Epithelial cell of esophagus (primary cell): ENCODE measurements around the gene CFAP45.

Experiments
- DNase-seq: peaks from one replicate; pipeline ENCODE4 v3.0.0; 2010; ENCODE audit warnings: low read depth
- H3K4me3 ChIP-seq: 2 replicates; pipeline ENCODE4 v1.5.1; 2011; ENCODE audit warnings: mild to moderate bottlenecking, low read length, control low read depth
- TF ChIP-seq, protein P1 (sequence below): IDR thresholded peaks from 2 replicates; pipeline ENCODE4 v1.5.1; 2011; ENCODE audit warnings: low read depth, mild to moderate bottlenecking, low read length, control low read depth, inconsistent platforms; ENCODE audit not compliant: insufficient read depth; ENCODE audit errors: missing control alignments

CFAP45 gene

DNA sequence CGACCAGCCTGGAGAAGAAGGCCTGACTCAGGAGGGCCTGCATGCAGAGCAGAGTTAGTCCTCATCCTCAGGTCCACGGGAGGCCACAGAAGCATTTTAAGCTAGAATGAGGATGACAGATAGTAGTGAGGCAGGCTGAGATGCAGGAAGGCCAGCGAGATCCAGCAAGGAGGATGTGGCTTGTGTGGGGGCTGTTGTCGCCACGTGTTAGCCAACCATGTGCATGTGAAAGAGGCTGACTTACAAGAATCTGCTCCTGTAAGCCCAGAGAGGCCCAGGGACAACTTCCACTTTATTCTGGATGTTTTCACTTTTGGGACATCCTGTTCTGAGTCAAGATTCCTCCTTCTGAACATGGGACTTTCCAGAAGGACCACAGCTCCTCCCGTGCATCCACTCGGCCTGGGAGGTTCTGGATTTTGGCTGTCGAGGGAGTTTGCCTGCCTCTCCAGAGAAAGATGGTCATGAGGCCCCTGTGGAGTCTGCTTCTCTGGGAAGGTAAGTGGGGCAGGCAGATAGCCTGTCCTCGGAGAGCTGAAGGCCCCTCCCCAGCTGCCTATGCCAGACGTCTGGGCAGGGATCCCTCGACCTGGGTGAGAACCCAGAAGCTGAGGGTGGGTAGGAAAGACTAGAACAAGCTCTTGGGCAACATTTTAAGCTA is 73.4 kb downstream of the CFAP45 start, which contains the start of gene SLAMF8:
Gene SLAMF8 (plus strand): TSS at position 433 of the 661 bp plus-strand sequence. CDS start 26 bp downstream, at position 459.
- no peak within 1 kb of the TSS for H3K4me3 ChIP-seq
- no peak for DNase-seq
- TF ChIP-seq, protein P1, sequence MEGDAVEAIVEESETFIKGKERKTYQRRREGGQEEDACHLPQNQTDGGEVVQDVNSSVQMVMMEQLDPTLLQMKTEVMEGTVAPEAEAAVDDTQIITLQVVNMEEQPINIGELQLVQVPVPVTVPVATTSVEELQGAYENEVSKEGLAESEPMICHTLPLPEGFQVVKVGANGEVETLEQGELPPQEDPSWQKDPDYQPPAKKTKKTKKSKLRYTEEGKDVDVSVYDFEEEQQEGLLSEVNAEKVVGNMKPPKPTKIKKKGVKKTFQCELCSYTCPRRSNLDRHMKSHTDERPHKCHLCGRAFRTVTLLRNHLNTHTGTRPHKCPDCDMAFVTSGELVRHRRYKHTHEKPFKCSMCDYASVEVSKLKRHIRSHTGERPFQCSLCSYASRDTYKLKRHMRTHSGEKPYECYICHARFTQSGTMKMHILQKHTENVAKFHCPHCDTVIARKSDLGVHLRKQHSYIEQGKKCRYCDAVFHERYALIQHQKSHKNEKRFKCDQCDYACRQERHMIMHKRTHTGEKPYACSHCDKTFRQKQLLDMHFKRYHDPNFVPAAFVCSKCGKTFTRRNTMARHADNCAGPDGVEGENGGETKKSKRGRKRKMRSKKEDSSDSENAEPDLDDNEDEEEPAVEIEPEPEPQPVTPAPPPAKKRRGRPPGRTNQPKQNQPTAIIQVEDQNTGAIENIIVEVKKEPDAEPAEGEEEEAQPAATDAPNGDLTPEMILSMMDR: no peak

DNA sequence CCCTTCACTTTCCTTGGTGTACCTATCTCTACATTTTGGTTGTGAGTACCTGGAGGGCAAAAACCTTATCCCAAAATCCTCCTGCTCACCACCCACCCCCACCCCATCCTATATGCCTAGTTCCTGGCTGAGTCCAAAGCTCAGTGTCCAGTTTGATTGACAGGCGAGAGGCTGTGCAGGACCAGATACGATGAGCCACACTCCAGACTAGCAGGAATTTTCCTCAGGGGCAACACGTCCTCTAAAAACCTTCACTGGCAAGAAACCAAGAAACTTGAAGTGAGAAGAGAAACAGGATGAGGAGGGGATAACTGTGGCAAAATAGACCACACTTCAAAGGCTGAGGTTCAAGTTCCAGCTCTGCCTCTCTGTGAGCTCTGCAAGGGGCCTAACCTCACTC is 74.4 kb downstream of the CFAP45 start:
- DNase-seq: no peak
- TF ChIP-seq, protein P1: no peak

DNA sequence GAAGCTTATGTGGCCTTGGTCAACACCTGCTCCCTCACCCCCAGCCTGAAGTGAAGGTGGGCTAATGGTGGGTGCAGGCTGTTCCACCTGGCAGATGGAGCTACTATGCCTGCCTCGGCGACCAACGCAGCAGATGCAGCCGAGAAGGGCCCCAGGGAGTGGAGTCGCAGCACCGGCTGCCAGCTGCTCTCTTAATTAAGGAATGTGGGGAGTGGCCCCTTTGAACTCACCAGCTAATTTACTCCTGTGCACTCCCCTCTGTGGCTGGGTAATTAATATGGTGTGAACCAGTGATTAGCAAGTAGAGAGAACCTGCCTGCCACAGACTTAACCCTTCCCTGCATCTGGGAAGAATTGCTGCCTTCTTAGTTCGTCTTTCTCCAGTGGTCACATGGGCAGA is 76.6 kb downstream of the CFAP45 start:
- no peak for DNase-seq
- TF ChIP-seq, protein P1: no peak
- H3K4me3 ChIP-seq: no peak overlapping the region

More for the DNA sequence above, 74.4 kb downstream of the CFAP45 start:
- H3K4me3 ChIP-seq: no peak overlapping the region
